T47D (cell line): Measurements from ENCODE around the gene PDHX.

Source experiments
- DNase-seq, 2 experiments: peaks; one replicate each; pipeline versions ENCODE4 v3.0.0 to v3.0.0-alpha.2; 2011 to 2012; ENCODE audit warnings: low read depth in 1 of 2, low spot score in 1 of 2
- JUND ChIP-seq: IDR thresholded peaks from 2 replicates; pipeline ENCODE4 v1.6.1; 2012; ENCODE audit warnings: low read depth
- in situ Hi-C: cut with HindIII; loops from 2 replicates; pipeline ENCODE4 v1.10.0; 2016; ENCODE audit warnings: low sequenced_read_pairs, low pct_unique_long_range_greater_than_20kb

Gene PDHX

GRCh38 chr11:35042224-35042623 is 125.8 kb downstream of the PDHX start:
- TF ChIP-seq JUND: no peak
- DNase-seq: peak; percentile 17 to 44
- in situ Hi-C loops: no loop called here

- no peak for TF ChIP-seq JUND
- in situ Hi-C loops: no loop called here
- no peak for DNase-seq
Observed at GRCh38 chr11:35042913-35043312, 126.5 kb downstream of the PDHX start.

GRCh38 chr11:35043936-35044335 is 127.5 kb downstream of the PDHX start:
- no peak for TF ChIP-seq JUND
- DNase-seq: peak in 1 of 2 experiments; percentile 52
- in situ Hi-C loops: no loop called here

- in situ Hi-C loops: no loop called here
- no peak for DNase-seq
- no peak for TF ChIP-seq JUND
Observed at GRCh38 chr11:35045236-35045820, 128.9 kb downstream of the PDHX start.
